Measurements from ENCODE around the gene CXCR1.

DNA sequence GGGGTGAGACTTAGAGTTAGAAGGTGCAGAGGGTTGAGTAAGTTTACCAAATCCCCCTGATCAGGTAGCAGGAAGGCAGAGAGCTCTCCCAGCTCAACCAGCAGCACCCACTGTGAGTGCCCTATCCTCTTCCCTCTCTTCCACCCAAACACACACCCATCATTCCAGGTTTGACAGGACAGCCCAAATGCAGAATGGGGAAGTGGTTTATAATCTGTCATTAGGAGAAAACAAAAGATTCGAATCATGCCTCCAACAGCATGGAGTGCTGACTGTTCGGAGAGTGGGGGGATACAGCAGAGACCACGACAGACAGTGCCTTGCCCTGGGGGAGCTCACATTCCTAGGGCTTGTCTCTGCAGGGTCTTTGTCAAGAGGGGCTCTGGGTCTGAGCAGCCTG lies 29.2 kb downstream of the CXCR1 start:
- TF ChIP-seq, protein P1, sequence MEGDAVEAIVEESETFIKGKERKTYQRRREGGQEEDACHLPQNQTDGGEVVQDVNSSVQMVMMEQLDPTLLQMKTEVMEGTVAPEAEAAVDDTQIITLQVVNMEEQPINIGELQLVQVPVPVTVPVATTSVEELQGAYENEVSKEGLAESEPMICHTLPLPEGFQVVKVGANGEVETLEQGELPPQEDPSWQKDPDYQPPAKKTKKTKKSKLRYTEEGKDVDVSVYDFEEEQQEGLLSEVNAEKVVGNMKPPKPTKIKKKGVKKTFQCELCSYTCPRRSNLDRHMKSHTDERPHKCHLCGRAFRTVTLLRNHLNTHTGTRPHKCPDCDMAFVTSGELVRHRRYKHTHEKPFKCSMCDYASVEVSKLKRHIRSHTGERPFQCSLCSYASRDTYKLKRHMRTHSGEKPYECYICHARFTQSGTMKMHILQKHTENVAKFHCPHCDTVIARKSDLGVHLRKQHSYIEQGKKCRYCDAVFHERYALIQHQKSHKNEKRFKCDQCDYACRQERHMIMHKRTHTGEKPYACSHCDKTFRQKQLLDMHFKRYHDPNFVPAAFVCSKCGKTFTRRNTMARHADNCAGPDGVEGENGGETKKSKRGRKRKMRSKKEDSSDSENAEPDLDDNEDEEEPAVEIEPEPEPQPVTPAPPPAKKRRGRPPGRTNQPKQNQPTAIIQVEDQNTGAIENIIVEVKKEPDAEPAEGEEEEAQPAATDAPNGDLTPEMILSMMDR (conservative IDR thresholded peaks at IDR 0.05; ENCODE audit: low read length), result no peak
- TF ChIP-seq EZH2phosphoT487 (IDR thresholded peaks at IDR 0.05; ENCODE audit: borderline replicate concordance, low read depth, low read length), result no peak
